H54 (cell line): Measurements from ENCODE around the gene CALR.

Experiments used
- DNase-seq: peaks from one replicate; pipeline ENCODE4 v3.0.0; 2011; ENCODE audit warnings: low spot score, mixed read lengths; ENCODE audit not compliant: insufficient read length
- FAIRE-seq: peaks from 3 replicates; lab custom pipeline; 2011; peaks lifted over from hg19 to GRCh38; lab: Jason Lieb, UNC
- POLR2A ChIP-seq: IDR thresholded peaks from 2 replicates; pipeline ENCODE4 v1.6.1; 2011; ENCODE audit warnings: low read depth, mild to moderate bottlenecking, low read length

The CALR gene

DNA sequence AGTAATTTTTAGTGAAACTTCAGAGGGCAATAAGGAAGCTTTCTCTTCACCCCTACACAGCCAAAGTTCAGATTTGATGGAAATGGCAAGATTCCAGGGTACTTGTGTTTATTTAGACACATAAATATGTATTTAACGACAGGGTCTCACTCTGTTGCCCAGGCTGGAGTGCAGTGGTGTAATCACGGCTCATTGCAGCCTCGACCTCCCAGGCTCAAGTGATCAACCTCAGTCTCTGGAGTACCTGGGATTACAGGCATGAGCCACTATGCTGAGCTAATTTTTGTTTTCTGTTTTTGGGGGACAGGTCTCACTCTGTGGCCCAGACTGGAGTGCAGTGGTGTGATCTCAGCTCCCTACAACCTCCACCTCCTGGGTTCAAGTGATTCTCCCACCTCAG lies 17.4 kb upstream of the CALR start:
- FAIRE-seq = no peak
- no peak for DNase-seq

GRCh38 chr19:12922959-12923358 lies 15.4 kb upstream of the CALR start:
- TF ChIP-seq POLR2A = no peak
- DNase-seq (no peak), FAIRE-seq (no peak)

More for the DNA sequence above, 17.4 kb upstream of the CALR start:
- TF ChIP-seq POLR2A = no peak

DNA sequence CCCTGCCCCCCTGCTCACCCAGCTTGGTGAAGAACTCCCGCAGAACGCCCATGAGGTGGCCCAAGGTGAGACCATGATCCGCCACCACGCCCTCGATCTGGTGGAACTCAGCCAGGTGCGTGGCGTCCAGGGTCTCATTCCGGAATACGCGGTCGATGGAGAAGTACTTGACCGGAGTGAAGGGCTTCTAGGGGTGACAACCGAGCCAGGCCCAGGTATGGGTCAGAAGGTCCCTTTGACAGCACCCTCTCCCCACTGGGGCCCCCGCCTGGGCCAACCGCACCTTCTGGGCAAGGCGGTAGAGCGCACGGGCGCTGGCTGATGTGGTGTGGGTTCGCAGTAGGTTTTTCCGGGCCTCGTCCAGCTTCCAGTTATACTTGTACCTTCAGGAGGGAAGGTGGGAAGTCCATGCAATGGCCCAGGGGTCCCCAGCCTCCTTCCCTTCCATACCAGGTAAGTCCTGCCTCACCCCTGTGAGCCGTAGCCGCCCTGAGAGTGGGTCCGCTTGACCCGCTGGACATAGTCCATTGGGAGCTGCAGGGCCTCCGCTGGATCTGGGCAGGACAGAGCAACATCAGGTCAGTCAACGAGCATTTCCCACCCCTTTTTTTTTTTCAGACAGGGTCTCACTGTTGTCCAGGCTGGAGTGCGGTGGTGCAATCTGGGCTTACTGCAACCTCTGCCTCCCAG lies 13.6 kb upstream of the CALR start:
- DNase-seq (no peak), FAIRE-seq (no peak)
- TF ChIP-seq POLR2A = no peak

- no peak for TF ChIP-seq POLR2A
- DNase-seq = no peak
- no peak for FAIRE-seq
Observed at GRCh38 chr19:12930002-12930645, 8.3 kb upstream of the CALR start.

DNA sequence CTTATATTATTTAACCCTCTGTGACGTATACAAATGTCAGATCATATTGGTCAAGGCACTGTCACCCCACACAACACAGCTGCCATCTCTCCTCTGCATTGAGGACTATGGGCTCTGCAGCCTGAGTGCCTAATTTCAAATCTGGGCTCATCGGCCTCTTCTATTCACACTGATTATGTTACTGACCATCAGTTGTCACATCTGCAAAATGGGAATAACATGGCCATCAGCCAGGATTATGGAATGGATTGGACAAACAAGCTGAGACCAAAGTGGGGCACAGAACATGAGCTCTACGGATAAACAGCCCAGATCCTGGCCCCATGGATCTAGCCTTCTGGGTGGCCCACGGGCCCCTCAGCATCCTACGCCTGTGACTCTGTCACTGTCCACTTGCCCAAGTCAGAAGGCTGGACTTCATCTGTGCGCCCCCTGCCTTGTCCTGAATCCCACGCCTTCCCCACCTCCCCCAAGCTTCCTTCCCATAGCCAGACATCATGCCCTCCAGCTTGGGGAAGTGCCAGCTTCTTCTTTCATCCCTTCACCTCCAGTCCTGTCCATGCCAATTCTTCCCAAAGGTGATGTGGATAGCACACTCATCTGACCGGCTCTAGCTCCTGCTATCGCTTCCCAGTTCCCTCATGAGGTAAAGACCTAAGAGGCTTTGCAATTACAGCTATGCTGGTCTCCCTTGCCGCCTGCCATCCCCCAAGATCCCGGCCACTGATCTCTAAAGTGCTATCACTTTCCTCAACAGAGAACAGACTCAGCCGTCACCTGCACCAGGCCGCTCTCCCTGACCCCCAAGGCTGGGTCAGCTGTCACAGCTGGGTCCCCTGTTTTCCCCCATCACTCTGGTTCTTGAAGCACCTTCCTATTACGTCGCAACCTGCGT lies 5.8 kb upstream of the CALR start:
- TF ChIP-seq POLR2A = no peak
- DNase-seq = no peak

DNA sequence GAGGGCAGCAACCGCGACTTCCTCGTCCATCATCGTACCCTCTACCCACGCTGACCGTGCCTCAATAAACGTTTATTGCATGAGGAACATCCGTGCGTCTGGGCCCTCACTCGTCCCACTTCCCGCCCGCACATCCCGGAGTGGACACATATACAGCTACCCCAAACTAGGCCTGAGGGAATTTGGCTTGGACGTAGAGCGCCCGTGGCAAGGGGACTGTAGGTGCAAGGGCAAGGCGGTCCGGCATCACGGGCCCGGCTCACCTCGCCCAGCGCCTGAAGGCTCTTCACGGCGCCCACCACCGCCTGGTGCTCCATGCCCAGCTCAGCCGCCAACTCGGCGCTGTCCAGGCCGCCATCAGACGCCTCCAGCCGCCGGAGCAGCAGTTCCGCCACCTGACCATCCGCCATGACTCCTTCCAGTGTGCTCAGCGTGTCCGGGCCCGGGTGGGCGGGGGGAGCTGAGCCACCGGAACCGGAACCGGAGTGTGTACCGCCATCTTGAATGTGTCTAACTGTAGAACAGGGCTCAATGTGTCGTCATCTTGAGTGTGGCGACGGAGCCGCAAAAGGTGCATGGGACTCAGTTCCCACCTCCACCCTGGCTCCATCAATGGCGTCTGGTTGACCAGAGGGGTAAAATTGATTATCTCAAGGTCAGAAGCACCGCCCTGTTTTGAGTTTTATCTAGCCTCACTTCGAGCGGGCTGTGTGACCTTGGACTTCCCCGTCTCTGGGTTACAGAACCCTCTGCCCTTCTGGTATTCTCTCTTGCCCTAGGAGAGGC lies 4.9 kb upstream of the CALR start, which contains the start of gene FARSA:
TSS of gene FARSA (minus strand) at position 425 of the 786 bp plus-strand sequence. CDS start at position 410, 15 bp downstream.
- DNase-seq (peak; percentile 84), FAIRE-seq (peak; percentile 81)
- TF ChIP-seq POLR2A = peak; percentile 91

More for the DNA sequence above, 5.8 kb upstream of the CALR start:
- no peak for FAIRE-seq

DNA sequence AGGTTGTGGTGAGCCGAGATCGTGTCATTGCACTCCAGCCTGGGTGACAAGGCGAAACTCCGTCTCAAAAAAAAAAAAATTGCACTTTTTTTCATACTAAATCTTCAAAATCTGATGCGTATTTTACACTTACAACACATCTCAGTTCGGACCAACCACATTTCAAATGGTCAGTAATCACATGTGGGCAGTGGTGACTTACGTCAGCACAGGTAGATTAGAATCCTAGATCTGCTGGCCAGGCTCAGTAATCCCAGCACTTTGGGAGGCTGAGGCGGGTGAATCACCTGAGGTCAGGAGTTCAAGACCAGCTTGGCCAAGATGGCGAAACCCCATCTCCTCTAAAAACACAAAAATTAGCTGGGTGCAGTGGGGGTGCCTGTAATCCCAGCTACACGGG lies 3.3 kb upstream of the CALR start:
- TF ChIP-seq POLR2A = no peak
- no peak for DNase-seq
- no peak for FAIRE-seq

DNA sequence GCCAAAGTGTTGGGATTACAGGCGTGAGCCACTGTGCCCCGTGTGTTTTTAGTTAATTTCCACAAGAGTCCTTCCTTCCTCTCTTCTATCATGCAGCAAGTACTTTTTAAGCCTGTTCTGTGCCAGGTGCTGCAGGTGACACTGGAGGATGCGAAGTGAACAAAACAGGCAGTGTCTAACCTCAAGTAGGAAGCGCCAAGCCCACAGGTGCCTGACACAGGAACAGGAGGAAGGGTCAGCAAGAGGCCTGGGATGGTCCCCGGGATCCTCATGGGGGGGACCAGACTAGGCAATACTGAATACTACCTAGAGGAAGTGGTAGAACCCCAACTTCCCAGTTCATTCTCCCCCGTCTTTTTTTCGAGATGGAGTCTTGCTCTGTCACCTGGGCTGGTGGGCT lies 1.8 kb upstream of the CALR start:
- no peak for DNase-seq
- no peak for FAIRE-seq
- no peak for TF ChIP-seq POLR2A

GRCh38 chr19:12937093-12937926 lies 1.1 kb upstream of the CALR start:
- DNase-seq = no peak
- FAIRE-seq = no peak
- no peak for TF ChIP-seq POLR2A

GRCh38 chr19:12938779-12939601 lies 581 bp downstream of the CALR start:
- no peak for FAIRE-seq
- DNase-seq = no peak

DNA sequence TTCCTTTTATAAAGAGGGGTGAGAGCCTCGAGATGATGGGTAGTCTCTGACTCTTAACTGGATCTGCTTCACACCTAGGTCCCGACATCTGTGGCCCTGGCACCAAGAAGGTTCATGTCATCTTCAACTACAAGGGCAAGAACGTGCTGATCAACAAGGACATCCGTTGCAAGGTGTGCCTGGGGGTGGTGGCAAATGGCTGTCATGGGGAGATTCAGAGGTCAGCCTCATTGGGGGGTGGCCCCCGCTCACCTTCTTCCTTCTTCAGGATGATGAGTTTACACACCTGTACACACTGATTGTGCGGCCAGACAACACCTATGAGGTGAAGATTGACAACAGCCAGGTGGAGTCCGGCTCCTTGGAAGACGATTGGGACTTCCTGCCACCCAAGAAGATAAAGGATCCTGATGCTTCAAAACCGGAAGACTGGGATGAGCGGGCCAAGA lies 1.6 kb downstream of the CALR start:
- TF ChIP-seq POLR2A = no peak
- DNase-seq (no peak), FAIRE-seq (no peak)

More at GRCh38 chr19:12938779-12939601, 581 bp downstream of the CALR start:
- no peak for TF ChIP-seq POLR2A
